ENCODE measurements around the gene PAN2.
"Not testable (repeated sequence)": the region's sequence is repeated elsewhere in the genome, so short reads cannot be mapped to it uniquely, and the experiment has no call there.

Gene PAN2

DNA sequence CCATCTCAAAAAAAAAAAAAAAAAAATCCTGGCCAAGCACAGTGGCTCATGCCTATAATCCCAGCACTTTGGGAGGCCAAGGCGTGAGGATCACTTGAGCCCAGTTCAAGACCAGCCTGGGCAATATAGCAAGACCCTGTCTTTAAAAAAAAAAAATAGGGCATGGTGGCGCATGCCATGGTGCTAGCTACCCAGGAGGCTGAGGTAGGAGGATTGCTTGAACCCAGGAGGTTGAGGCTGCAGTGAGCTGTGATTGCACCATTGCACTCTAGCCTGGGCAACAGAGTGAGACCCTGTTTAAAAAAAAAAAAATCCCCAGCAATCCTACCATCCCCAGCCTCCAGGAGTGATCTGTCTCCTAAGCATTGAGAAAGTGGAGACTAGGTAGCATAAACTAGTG lies 8.5 kb upstream of the PAN2 start:
- DNase-seq (ENCODE audit: low read depth in 2 of 3, low spot score in 1 of 3): not testable (repeated sequence)

DNA sequence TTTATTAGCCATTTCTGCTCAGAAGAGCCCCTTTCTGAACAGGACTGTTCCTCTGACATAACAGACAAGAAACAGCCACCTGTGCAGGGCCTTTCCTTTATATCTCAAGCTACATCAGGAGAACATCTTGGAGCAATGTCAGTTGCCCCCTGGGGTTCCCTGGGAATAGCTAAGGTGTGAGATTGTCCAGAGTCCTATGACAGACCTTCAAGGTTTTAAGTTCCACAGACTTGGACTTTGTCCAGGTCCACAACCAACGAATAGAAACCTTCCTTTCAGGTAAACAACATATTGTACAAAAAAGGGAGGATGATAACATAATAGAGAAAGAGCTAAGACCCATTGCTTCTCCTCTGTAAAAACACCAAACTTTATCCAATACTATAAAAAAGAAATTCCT lies 7.8 kb upstream of the PAN2 start:
- no peak for DNase-seq (ENCODE audit: low read depth in 2 of 3, low spot score in 1 of 3)

DNA sequence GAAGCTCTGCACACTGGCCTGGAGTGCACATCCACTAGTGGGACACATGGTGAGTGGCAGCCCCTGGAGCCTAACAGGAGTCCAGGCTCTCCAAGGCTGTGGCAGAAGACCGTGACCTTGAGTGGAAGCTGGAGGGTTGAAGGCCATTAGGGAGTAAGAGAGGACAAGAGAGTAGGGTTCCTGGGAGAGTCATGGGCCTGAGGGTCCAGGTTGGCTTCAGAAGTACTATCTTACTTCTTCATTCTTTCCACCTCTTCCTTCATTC lies 5.3 kb upstream of the PAN2 start:
- DNase-seq (ENCODE audit: low read depth in 2 of 3, low spot score in 1 of 3): no peak

DNA sequence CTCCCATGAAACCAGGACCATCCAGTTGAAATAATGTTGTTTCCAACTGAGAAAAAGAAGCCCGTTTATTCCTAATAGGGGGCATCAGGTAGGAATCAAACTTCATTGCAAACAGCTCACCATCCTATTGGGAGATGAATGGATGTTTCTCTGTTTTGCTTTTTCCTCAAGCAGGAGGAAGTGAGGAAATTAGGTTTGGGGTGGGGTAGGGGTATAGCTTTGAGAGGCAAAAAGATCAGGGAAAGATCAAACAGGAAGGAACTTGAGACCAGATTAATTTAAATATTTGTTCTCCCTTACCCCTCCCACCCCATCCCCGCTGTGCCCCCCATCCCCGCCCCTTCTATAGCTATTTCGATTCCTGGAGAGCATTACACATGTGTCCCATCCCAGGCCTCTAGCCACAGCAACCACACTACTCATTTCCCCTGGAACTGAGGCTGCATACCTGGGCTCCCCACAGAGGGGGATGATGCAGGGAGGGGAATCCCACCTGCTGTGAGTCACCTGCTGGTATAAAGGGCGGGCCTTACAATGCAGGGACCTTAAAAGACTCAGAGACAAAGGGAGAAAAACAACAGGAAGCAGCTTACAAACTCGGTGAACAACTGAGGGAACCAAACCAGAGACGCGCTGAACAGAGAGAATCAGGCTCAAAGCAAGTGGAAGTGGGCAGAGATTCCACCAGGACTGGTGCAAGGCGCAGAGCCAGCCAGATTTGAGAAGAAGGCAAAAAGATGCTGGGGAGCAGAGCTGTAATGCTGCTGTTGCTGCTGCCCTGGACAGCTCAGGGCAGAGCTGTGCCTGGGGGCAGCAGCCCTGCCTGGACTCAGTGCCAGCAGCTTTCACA lies 4.7 kb upstream of the PAN2 start, which contains the start of gene IL23A:
Gene IL23A (plus strand): TSS at position 577 of the 850 bp plus-strand sequence. CDS start 161 bp downstream, at position 738.
- peak; percentile 78 to 85 (median 80) for DNase-seq (ENCODE audit: low read depth in 2 of 3, low spot score in 1 of 3)

DNA sequence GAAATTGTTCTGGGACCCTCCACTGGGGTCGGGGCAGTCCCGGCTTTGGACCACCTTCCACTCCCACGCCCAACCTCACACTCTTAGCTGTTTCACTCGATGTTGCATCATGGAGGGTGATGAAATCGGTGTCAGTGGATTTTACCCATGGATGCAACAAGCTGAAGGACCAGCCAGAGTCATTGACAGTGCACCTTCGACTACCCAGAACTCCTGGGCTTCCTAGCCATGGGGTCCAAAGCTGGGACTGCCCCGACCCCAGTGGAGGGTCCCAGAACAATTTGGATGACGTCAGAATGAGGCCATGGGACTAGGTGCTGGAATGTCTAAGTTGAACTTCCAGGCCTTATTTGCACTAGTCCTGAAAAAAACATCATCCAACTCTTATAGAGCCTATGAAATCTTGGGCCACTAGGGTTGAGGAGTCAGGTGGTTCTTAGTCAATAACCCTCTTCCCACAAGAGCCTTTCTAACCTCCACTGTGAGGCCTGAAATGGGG lies 4.0 kb upstream of the PAN2 start:
- no peak for DNase-seq (ENCODE audit: low read depth in 2 of 3, low spot score in 1 of 3)

DNA sequence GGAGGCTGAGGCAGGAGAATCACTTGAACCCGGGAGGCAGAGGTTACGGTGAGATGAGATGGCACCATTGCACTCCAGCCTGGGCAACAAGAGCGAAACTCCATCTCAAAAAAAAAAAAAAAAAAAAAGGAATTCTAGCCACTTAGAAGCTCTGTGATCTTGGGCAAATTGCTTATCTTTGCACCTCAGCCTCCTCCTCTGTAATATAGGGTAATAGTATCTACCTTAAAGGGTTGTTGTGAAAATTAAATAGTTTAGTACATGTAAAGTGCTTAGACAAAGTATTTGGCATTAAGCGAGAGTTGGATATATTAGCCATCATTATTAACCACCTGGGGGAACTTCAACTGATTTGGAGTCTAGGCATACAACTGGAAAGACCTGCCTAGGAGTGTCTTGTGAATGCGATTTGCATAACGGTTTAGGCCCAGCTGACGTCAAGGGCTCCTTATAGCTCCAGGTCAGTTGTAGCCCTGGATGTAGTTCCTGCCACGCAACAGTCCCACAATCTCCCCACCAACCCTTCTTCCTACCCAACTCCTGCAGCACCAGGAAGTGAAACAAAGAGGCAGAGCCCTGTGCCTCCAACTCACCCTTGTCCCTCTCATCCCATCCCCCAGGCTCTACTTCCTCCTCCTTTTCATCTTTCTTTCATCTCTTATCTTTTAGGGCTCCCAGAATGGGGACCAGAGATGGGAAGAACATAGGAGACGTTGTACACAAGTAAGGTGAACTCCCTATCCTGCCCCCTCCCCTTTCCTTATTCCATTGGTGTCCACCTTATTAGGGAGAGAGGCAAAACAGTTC lies 2.8 kb upstream of the PAN2 start:
- no peak for DNase-seq (ENCODE audit: low read depth in 2 of 3, low spot score in 1 of 3)

DNA sequence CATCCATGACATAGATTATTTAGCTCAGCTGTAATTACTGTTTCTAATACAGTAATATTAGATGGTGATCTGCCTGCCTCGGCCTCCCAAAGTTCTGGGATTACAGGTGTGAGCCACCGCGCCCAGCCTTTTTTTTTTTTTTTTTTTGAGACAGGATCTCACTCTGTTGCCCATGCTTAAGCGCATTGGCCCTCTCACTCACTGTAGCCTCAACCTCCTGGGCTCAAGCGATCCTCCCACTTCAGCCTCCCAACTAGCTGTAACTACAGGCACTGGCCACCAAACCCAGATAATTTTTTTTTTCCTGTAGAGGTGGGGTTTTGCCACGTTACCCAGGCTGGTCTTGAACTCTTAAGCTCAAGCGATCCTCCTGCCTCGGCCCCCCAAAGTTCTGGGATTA lies 1.7 kb upstream of the PAN2 start:
- not testable (repeated sequence) for DNase-seq (ENCODE audit: low read depth in 2 of 3, low spot score in 1 of 3)

DNA sequence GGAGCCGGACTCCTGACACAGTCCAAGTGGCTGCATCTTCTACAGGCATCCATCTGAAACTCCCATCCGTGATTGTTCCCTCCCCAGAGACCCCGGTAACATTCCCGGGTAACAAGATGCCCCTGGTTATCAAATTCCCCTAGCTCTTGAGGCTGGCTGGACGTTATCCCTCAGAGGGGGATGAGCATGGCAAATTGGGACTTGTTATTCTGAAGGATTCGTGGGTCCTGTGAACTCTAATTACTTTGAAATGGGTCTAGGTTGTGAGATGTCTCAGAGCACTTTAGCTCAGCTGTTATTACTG lies 642 bp upstream of the PAN2 start:
- DNase-seq (ENCODE audit: low read depth in 2 of 3, low spot score in 1 of 3): no peak

DNA sequence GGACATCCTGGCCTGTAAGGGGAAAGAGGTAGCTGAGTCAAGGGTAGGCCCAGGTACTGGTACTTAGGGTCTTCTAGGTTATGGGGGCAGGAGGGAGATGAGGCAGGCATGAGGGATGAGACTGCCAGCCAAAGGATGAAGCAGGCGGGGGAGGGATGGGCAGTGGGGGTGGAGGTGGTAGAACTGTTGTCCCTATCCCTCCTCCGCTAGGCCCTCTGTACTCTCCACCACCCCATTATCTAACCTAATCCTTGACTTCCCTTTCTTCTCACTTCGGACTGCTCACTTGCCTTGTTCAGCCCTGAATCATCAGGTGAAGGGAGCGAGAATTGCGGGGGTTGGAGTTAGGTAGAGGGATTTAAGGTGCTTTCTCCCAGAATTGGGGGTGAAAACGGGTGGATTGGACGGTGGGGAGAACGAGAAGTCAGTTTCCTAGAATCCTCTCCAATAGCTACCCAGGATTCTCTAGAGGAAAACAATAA lies 562 bp downstream of the PAN2 start:
- DNase-seq (ENCODE audit: low read depth in 2 of 3, low spot score in 1 of 3): no peak

DNA sequence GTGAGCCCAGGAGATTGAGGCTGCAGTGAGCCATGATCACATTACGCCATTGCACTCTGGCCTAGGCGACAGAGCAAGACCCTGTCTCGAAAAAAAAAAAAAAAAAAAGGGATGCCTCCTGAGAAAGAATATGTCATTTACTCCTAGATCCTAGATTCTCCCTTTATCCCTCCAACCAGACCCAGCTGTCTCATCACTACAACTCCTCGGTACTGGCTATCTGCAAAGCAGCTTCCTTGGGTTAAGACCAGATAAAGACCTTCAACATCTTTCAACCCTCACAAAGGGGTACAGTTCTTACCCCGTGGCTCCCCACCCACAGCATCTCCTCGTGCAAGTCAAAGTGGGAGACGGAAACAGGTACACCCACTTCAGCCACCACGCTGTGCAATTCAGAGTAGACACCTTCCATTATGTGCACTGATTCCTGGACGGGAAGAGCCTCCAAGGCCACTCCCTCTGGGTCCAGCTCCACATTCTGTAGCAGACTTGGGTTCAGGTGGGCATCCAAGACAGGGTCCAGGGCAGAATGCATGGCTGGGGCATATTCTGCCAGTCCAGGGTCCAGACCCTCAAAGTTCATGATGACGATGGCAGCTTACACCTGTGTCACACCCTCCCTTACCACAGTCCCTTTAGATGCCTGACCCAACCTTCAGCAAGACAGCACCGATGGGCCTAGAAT lies 1.1 kb downstream of the PAN2 start:
- no peak for DNase-seq (ENCODE audit: low read depth in 2 of 3, low spot score in 1 of 3)

DNA sequence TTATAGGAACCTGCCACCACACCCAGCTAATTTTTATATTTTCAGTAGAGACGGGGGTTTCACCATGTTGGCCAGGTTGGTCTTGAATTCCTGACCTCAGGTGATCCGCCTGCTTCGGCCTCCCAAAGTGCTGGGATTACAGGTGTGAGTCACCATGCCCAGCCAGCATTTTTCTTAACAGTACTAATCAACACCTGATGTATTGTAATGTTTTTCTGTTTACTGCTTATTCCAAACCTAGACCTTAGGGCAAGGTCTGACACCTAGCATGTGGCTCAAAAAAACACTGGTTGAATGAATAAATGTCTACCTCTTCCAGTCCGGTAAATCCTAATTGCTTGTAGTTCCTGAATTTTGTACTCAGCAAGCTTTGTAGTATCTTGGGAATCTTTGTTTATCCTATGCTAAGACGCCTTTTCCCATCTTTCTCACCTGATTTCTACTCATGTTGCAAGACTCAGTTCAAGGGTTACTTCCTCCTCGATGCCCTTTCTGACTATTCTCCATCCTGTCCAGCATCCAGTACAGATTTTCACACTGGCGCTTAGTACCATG lies 2.8 kb downstream of the PAN2 start:
- no peak for DNase-seq (ENCODE audit: low read depth in 2 of 3, low spot score in 1 of 3)

DNA sequence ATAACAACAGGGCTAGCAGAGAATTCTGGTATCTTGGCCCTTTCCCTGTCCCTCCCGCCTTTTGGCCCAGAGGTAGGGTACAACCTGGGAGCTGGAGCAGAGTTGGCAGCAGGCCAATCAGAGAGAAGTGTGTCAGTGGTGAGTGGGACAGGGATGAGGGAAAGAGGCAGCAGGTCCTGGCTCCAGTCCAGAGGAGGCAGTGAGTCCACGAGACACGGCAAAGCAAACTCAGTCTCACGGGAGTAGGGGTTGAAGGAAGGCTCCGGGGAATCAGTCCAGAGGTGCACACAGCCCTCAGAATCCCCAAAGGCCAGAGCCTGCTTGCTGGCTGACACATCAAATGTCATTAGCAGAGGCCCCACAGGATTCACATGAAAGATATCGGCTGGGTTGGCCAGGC lies 7.3 kb downstream of the PAN2 start:
- DNase-seq (ENCODE audit: low read depth in 2 of 3, low spot score in 1 of 3): no peak

DNA sequence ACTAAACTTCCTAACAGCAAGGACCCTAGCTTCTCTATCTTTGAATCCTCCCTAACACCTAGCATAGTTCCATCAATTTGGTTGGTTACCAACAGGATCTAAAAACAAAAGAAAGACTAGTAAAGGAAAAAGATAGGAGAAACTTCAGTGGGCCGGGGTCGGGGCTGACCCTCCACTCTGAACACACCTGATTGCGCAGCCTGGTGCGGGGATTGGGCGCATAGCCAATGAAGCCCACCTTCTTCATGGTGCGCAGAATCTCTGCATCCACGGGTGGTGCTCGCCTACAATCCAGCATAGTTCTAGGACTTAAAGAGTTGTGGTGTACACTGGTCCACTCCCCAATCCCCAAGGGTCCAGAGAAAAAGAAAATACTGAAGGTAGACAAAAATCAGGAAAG lies 7.7 kb downstream of the PAN2 start:
- no peak for DNase-seq (ENCODE audit: low read depth in 2 of 3, low spot score in 1 of 3)

DNA sequence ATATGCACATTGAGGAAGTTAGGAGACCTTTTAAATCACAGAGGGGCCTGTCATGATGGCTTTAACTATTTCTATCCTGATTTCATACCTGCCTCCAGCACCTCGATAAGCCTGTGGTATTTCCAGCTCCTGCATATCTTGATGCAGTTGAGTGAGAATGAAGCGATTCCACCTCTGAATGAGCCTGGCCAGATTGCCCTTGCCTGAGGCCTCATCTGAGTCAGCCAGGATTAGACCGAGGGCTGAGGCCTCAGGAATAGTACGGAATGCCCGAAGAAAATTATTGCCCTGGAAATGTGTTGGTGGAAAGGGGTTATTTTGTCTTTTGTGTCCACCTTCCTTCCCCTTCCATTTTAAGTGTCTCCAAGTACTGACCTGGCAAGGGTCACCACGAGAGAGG lies 9.6 kb downstream of the PAN2 start:
- no peak for DNase-seq (ENCODE audit: low read depth in 2 of 3, low spot score in 1 of 3)

DNA sequence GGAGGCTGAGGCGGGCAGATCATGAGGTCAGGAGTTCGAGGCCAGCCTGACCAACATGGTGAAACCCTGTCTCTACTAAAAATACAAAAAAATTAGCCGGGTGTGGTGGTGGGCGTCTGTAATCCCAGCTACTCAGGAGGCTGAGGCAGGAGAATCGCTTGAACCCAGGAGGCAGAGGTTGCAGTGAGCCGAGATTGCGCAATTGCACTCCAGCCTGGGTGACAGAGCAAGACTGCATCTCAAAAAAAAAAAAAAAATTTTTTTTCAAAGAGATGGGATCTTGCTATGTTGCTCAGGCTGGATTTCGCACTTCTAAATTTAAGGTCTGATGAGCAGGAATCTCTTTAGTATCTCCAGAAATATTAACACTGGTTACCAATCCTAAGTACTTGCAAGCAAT lies 12.2 kb downstream of the PAN2 start:
- DNase-seq (ENCODE audit: low read depth in 2 of 3, low spot score in 1 of 3): not testable (repeated sequence)

DNA sequence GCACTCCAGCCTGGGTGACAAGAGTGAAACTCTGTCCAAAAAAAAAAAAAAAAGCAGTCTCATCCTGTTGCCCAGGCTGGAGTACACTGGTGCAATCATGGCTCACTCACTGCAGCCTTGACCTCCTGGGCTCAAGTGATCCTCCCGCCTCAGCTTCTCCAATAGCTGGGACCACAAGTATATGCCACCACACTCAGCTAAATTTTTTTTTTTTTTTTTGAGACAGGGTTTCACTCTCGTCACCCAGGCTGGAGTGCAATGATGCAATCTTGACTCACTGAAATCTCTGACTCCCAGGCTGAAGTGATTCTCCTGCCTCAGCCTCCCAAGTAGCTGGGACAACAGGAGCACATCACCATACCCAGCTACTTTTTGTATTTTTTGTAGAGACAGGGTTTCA lies 12.8 kb downstream of the PAN2 start:
- DNase-seq (ENCODE audit: low read depth in 2 of 3, low spot score in 1 of 3): no peak

DNA sequence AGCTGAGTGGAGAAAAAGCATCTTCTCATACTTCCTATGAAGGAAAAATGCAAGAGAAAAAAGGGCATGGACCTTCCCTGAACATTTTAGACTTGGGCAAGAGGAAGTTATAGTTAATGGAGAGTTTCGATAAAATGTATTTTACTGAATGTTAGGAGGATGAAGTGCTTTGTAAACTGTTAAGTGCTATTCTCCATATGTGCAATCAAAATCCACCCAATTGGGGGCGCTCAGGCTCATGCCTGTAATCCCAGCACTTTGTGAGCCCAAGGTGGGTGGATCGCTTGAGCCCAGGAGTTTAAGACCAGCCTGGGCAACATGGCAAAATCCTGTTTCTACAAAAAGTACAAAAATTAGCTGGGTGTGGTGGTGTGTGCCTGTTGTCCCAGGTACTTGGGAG lies 16.1 kb downstream of the PAN2 start:
- no peak for DNase-seq (ENCODE audit: low read depth in 2 of 3, low spot score in 1 of 3)

DNA sequence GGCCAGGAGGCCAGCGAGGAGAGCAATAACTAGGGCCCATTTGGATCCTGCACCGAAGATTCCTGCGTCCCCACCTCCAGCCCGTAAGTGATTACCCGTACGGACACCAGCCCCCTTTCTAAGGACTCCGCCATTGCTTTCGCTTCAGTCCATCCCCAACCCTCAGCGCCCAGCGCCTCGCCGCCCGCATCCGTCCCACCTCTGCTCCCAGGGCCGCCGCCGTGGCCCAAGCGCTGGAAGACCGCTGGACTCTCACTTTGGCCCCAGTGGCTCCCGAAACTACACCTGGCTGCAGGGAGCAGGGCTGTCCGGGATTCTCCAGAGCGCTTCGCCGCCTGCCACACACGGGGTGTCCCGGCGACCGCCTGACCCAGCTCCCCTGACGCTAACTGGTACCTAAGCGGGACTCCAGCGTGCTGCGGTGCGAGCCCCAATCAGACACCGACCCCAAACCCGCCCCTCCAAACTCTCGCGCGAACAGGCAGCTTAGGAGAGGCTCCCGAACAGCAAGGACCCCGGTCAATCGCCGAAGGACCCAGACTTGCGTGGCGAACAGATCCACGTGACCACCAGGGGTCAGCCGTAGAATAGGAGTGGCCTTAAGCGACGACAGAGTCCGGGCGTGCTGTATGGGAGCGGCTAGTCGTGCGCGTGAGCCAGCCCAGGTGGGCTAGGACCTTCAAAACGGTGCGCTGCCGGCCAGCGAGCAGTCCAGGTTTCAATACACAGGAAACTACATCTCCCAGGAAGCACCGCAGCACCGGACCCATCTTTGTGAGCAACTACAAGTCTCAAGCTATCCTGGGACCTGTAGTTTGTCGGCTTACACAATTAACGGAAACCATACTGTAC lies 18.0 kb downstream of the PAN2 start, which contains the start of gene CNPY2:
Gene CNPY2 (minus strand): TSS at position 367 of the 852 bp plus-strand sequence. CDS start 771 bp downstream, outside the sequence.
- peak; percentile 86 to 91 (median 89) for DNase-seq (ENCODE audit: low read depth in 2 of 3, low spot score in 1 of 3)

DNA sequence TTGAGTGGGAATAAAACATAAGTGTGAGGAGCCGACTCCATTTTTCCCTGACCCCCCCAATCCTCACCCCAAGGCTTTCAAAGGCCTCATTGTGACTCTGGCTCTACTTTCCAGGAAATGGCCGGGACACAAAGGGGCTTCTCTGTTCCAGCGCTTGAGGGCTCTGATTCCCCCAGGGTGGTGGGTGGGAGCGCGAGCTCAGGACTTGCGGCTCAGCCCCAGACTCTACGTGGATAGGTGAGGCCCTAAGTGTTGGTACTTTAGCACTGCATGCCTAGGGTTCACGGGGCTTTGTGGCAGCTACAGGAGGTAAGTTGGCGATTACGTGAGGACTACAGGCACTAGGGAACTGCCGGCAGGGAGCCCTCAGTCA lies 18.6 kb downstream of the PAN2 start:
- no peak for DNase-seq (ENCODE audit: low read depth in 2 of 3, low spot score in 1 of 3)

DNA sequence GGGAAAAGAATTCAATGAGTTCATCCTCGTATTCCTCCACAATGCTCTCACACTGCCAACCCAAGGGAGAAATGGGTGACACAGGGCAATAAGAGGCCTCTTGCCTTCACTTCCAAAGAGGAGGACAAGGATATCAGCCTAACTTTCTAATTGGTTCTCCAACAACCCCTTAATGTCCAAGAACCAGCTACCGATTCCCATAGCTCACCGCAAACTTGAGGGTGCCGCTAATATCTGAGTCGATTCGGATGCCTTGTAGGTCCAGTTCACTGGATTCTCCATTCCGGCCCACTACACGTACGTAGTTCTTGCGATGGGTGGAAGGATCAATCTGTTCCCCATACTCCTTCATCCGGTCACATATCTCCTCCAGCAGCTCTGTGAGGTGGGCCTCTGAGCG lies 22.8 kb downstream of the PAN2 start:
- DNase-seq (ENCODE audit: low read depth in 2 of 3, low spot score in 1 of 3): no peak

DNA sequence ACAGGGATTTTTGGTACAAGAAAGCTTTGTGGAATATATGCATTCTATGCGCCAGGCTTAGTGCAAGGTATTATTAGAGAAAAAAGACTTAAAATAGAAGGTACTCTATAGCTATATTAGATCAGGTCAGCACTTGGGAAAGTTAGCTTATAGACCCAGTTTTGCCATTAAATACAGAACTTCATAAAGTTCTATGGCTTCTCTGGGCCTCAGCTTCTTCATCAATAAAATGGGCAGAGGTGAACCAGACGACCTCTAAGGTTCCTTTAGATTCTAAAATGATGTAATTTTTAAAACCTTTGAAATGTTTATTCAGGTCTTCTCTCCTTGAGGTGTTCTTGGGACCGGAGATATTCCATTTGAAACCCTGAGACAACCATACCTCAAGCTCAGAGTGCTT lies 25.1 kb downstream of the PAN2 start:
- DNase-seq (ENCODE audit: low read depth in 2 of 3, low spot score in 1 of 3): no peak
